ENCODE results near the gene EFNA4. TPM values are rescaled to one million over a fixed set of nuclear protein-coding genes. Genes with fewer than 3 reads are reported as not detected.

The EFNA4 gene
- polyA plus RNA-seq, 2 donors: 14.7 to 16.2 TPM

DNA sequence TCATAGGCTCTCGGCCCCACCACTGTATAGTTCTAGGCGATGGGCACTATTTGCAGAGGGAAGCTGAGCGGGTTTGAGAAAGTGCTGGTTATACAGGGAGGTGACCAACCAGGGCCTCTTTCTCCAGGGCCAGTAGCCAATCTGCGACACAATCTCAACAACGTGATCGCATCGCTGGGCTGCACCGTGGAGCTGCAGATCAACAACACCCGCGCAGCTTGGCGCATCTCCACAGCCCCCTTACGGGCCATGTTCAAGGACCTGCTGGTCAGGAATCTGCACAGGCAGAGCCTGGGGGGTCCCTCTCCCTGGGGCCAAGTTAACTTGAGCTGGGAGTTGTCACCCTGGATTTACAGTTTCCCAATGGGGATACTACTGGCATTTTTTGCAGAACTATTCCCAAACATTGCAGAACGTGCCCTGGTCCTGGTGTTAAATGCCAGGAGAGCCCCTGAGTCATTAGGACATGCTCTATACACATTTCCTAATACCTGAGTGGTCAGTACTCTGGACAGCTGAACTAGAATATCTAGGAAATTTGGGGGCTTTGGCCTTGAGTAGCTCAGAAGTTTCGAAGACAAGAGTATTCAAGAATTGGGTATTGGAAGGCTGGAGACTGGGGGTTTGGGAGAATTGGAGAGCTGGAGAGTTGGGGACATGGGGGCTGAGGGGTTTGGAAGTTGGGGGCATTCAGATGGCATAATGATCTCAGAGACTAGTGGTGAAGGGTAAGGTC, 23.0 kb upstream of the EFNA4 start:
- Histone ChIP-seq H3K27me3 (ENCODE audit: control insufficient read depth in 1 of 2, insufficient read depth in 2 of 2, low read length in 2 of 2) (no peaks in the 10 kb centered on the region), H3K9me3 (ENCODE audit: control insufficient read depth in 2 of 2, insufficient read depth in 1 of 2, low read depth in 1 of 2, low read length in 1 of 2) (no peaks in the 10 kb centered on the region), H3K4me3 (ENCODE audit: low read depth in 1 of 2, low read length in 2 of 2) (no peak overlapping the region), H3K27ac (ENCODE audit: low read depth in 2 of 2, low read length in 1 of 2) (no peak overlapping the region), H3K4me1 (ENCODE audit: control insufficient read depth in 2 of 2, insufficient read depth in 2 of 2, low read length in 1 of 2) (peaks cover 3 to 30% of the 10 kb centered on the region in 2 donors), H3K36me3 (ENCODE audit: control insufficient read depth in 2 of 2, insufficient read depth in 2 of 2, low read length in 1 of 2) (no peaks in the 10 kb centered on the region)
- WGBS, 2 donors: 91 to 93% methylated on average over 14 of the region's 14 CpGs

DNA sequence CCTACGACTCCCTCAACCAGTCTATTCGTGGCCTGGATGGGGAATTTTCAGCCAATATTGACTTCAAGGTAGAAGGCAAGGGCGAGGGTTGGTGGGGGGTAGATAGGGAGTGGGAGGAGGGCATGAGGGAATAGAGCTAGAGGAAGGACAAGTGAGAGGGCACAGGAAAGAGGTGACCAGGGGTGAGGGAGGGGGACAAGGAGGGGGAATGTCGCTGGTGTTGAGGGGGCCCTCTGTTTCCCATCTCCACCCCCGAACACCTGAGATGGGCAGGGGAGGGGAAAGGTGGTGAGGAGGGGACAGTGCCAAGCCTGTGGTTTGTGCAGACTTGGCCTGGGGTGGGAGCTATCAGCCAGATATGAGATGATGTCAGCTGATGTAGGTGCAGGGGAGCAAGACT, 20.8 kb upstream of the EFNA4 start:
- Histone ChIP-seq H3K27me3 (ENCODE audit: control insufficient read depth in 1 of 2, insufficient read depth in 2 of 2, low read length in 2 of 2) (no peaks in the 10 kb centered on the region), H3K4me3 (ENCODE audit: low read depth in 1 of 2, low read length in 2 of 2) (no peak overlapping the region), H3K9me3 (ENCODE audit: control insufficient read depth in 2 of 2, insufficient read depth in 1 of 2, low read depth in 1 of 2, low read length in 1 of 2) (no peaks in the 10 kb centered on the region), H3K36me3 (ENCODE audit: control insufficient read depth in 2 of 2, insufficient read depth in 2 of 2, low read length in 1 of 2) (no peaks in the 10 kb centered on the region), H3K27ac (ENCODE audit: low read depth in 2 of 2, low read length in 1 of 2) (no peak overlapping the region), H3K4me1 (ENCODE audit: control insufficient read depth in 2 of 2, insufficient read depth in 2 of 2, low read length in 1 of 2) (peaks cover 3 to 21% of the 10 kb centered on the region in 2 donors)
- WGBS, 2 donors: 70 to 85% methylated on average over 4 to 5 of the region's 5 CpGs

GRCh38 chr1:155043301-155043702, 20.2 kb upstream of the EFNA4 start:
- Histone ChIP-seq H3K4me1 (ENCODE audit: control insufficient read depth in 2 of 2, insufficient read depth in 2 of 2, low read length in 1 of 2) (peaks cover 3 to 17% of the 10 kb centered on the region in 2 donors), H3K9me3 (ENCODE audit: control insufficient read depth in 2 of 2, insufficient read depth in 1 of 2, low read depth in 1 of 2, low read length in 1 of 2) (no peaks in the 10 kb centered on the region), H3K4me3 (ENCODE audit: low read depth in 1 of 2, low read length in 2 of 2) (no peak overlapping the region), H3K27ac (ENCODE audit: low read depth in 2 of 2, low read length in 1 of 2) (no peak overlapping the region), H3K36me3 (ENCODE audit: control insufficient read depth in 2 of 2, insufficient read depth in 2 of 2, low read length in 1 of 2) (no peaks in the 10 kb centered on the region), H3K27me3 (ENCODE audit: control insufficient read depth in 1 of 2, insufficient read depth in 2 of 2, low read length in 2 of 2) (no peaks in the 10 kb centered on the region)
- 49 to 57% methylated on average over 12 of the region's 12 CpGs for WGBS, 2 donors

DNA sequence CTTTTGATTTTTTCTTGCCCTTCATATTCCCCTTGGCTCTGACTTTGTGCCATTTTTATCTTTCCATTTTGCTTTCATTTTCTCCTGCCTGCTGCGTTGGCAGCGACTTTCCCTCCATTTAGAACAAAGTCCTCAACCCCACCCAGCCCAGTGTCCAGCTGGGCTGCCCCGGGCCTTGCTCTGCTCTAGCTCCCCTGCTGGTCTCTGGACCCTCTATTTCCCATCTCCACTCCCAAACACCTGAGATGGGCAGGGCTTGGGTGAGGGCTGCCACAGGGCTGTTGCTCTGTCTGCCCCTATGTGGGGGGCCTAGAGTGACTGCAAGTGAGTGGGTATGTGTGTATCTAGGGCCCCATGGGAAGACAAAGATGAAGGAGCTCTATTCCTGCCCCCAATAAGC, 19.7 kb upstream of the EFNA4 start:
- Histone ChIP-seq H3K27me3 (ENCODE audit: control insufficient read depth in 1 of 2, insufficient read depth in 2 of 2, low read length in 2 of 2) (no peaks in the 10 kb centered on the region), H3K9me3 (ENCODE audit: control insufficient read depth in 2 of 2, insufficient read depth in 1 of 2, low read depth in 1 of 2, low read length in 1 of 2) (no peaks in the 10 kb centered on the region), H3K36me3 (ENCODE audit: control insufficient read depth in 2 of 2, insufficient read depth in 2 of 2, low read length in 1 of 2) (no peaks in the 10 kb centered on the region), H3K4me1 (ENCODE audit: control insufficient read depth in 2 of 2, insufficient read depth in 2 of 2, low read length in 1 of 2) (peaks cover 3 to 16% of the 10 kb centered on the region in 2 donors), H3K27ac (ENCODE audit: low read depth in 2 of 2, low read length in 1 of 2) (peak overlapping the region in 1 of 2 donors; percentile 17), H3K4me3 (ENCODE audit: low read depth in 1 of 2, low read length in 2 of 2) (no peak overlapping the region)
- 60 to 72% methylated on average over 3 of the region's 3 CpGs for WGBS, 2 donors

GRCh38 chr1:155044365-155044764, 19.2 kb upstream of the EFNA4 start:
- H3K27ac ChIP-seq (ENCODE audit: low read depth in 2 of 2, low read length in 1 of 2): peak overlapping the region; percentile 32 to 65
- no peaks in the 10 kb centered on the region for H3K27me3 ChIP-seq (ENCODE audit: control insufficient read depth in 1 of 2, insufficient read depth in 2 of 2, low read length in 2 of 2)
- no peak overlapping the region for H3K4me3 ChIP-seq (ENCODE audit: low read depth in 1 of 2, low read length in 2 of 2)
- H3K4me1 ChIP-seq (ENCODE audit: control insufficient read depth in 2 of 2, insufficient read depth in 2 of 2, low read length in 1 of 2): peaks cover under 1 to 10% of the 10 kb centered on the region in 2 donors
- no peaks in the 10 kb centered on the region for H3K9me3 ChIP-seq (ENCODE audit: control insufficient read depth in 2 of 2, insufficient read depth in 1 of 2, low read depth in 1 of 2, low read length in 1 of 2)
- WGBS, 2 donors: 76 to 78% methylated on average over 6 of the region's 6 CpGs
- H3K36me3 ChIP-seq (ENCODE audit: control insufficient read depth in 2 of 2, insufficient read depth in 2 of 2, low read length in 1 of 2): no peaks in the 10 kb centered on the region

DNA sequence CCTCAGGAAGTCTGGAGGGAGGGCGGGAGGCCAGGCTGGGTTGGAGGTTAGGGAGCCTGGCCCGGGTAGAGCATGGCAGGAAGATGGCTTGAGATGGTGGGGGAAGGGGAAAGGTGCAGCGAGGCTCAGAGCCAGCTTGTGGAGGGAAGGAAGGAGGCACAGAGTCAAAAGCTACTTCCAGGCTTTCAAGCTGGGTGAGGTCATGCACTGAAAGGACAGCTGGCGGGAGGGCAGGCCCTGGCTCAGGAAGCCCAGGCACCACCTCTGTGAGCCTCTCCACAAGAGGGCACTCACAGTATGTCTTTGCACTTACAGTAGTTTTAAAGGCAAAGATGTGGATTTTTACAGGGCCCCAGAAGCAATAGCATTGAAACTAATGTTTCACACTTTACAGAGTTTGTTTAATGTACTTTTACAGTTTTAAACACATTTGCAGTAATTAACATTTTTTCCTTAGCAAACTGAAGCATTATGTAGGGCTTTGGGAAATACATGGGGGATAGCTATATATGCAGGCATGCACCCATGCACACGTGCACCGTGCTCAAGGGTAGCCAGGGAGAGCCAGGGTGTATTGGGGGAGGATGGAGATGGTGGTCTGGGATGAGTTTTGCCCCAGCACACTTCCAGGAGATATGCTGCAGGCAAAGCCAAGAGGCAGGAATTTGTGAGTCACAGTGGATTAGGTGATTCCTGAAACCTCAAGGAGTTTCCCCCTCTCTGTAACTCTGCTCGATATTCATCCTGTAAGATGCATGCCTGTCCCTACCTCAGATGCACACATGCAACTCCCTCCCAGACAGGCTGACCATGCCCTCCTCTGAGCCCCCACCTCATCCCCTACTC, 18.5 kb upstream of the EFNA4 start:
- no peaks in the 10 kb centered on the region for H3K36me3 ChIP-seq (ENCODE audit: control insufficient read depth in 2 of 2, insufficient read depth in 2 of 2, low read length in 1 of 2)
- H3K4me1 ChIP-seq (ENCODE audit: control insufficient read depth in 2 of 2, insufficient read depth in 2 of 2, low read length in 1 of 2): peaks cover 0 to 12% of the 10 kb centered on the region in 2 donors
- no peak overlapping the region for H3K4me3 ChIP-seq (ENCODE audit: low read depth in 1 of 2, low read length in 2 of 2)
- 47 to 49% methylated on average over 7 of the region's 7 CpGs for WGBS, 2 donors
- H3K27me3 ChIP-seq (ENCODE audit: control insufficient read depth in 1 of 2, insufficient read depth in 2 of 2, low read length in 2 of 2): no peaks in the 10 kb centered on the region
- H3K27ac ChIP-seq (ENCODE audit: low read depth in 2 of 2, low read length in 1 of 2): peak overlapping the region; percentile 32 to 65
- H3K9me3 ChIP-seq (ENCODE audit: control insufficient read depth in 2 of 2, insufficient read depth in 1 of 2, low read depth in 1 of 2, low read length in 1 of 2): no peaks in the 10 kb centered on the region

DNA sequence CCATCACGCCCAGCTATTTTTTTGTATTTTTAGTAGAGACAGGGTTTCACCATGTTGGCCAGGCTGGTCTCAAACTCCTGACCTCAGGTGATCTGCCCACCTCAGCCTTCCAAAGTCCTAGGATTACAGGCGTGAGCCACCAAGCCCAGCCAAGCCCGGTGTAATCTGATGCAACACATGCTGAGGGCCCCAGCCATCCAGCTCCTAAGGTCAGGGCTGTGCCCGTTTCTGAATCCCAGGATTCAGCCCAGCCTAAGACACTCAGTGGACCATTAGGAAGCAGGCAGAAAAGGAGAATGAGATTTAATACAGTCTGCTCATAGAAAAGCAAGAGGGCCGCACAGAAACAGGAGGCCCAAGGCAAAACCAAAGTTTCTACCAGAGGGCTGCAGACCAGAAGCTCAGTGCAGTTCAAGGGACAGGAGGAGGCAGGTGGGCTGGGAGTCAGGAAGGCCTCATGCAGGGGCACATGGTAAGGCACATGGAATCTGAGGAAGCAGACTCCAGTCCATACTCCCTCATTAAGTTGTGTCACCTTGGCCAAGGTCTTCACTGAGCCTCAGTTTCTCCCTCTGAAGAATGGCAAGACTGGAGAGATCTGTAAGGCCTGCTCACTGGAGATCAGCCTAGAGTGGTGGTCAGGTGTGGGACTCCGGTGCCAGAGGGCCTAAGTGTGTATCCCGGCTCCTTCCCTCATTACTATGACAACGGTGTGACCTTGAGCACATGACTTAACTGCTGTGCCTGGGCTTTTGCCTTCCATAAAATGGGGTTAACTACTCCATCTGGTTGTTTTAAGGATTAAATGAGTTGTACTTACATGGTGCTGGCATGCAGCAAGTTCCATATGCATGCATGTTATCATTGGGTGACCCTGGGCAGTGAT, 14.8 kb upstream of the EFNA4 start:
- H3K4me1 ChIP-seq (ENCODE audit: control insufficient read depth in 2 of 2, insufficient read depth in 2 of 2, low read length in 1 of 2): peaks cover 2 to 21% of the 10 kb centered on the region in 2 donors
- peaks cover 0 to 1% of the 10 kb centered on the region in 2 donors for H3K36me3 ChIP-seq (ENCODE audit: control insufficient read depth in 2 of 2, insufficient read depth in 2 of 2, low read length in 1 of 2)
- H3K27ac ChIP-seq (ENCODE audit: low read depth in 2 of 2, low read length in 1 of 2): no peak overlapping the region
- H3K9me3 ChIP-seq (ENCODE audit: control insufficient read depth in 2 of 2, insufficient read depth in 1 of 2, low read depth in 1 of 2, low read length in 1 of 2): no peaks in the 10 kb centered on the region
- H3K27me3 ChIP-seq (ENCODE audit: control insufficient read depth in 1 of 2, insufficient read depth in 2 of 2, low read length in 2 of 2): no peaks in the 10 kb centered on the region
- no peak overlapping the region for H3K4me3 ChIP-seq (ENCODE audit: low read depth in 1 of 2, low read length in 2 of 2)
- WGBS, 2 donors: 81 to 86% methylated on average over 8 of the region's 8 CpGs

DNA sequence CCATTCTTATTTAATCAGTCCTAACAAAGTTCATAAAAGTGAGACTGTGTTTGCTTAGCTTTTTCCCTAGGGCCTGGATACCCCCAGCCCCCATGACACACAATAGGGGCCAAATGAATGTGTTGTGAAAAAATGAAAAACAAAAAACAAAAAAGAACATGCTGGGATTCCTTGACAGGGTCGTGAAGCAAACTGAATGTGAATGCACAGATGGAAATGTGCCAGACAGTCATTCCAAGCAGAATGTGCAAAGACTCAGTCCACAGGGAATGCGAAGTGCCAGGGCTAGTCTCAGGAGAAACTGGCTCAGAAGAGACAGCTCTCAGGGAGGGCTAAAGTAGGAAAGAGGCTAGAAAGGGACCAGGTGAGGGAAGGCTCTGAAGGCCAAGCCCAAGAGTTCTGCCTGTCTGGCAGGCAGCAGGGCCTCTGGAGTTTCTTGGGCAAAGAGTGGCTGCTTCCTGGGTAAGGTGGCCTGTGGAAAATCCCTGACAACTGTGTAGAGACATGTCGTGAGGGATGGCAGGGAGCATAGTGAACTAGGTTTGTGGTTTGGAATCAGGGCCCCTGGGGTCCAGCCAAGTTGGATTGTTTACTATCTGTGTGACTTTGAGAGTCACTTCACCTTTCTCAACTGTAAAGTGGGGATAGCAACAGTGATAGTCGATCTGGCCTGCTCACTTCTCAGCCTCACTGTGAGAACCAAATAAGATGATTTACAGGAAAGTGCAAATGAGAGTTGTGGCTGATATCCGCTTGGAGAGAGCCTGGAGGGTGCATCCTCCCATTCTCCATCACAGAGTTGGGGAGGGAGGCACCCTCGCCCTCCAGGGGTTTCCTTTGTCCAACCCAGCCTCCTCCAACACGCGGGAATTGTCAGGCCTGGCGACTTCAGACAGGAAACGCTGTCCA, 13.6 kb upstream of the EFNA4 start:
- Histone ChIP-seq H3K4me1 (ENCODE audit: control insufficient read depth in 2 of 2, insufficient read depth in 2 of 2, low read length in 1 of 2) (peaks cover 2 to 16% of the 10 kb centered on the region in 2 donors), H3K9me3 (ENCODE audit: control insufficient read depth in 2 of 2, insufficient read depth in 1 of 2, low read depth in 1 of 2, low read length in 1 of 2) (no peaks in the 10 kb centered on the region), H3K27me3 (ENCODE audit: control insufficient read depth in 1 of 2, insufficient read depth in 2 of 2, low read length in 2 of 2) (no peaks in the 10 kb centered on the region), H3K4me3 (ENCODE audit: low read depth in 1 of 2, low read length in 2 of 2) (peak overlapping the region; percentile 63 to 69), H3K27ac (ENCODE audit: low read depth in 2 of 2, low read length in 1 of 2) (peak overlapping the region; percentile 93 to 98), H3K36me3 (ENCODE audit: control insufficient read depth in 2 of 2, insufficient read depth in 2 of 2, low read length in 1 of 2) (peaks cover 0 to 7% of the 10 kb centered on the region in 2 donors)
- 11% methylated on average over 10 of the region's 10 CpGs for WGBS, 2 donors

Data from esophagus (tissue), 2 donors.